Gastrocnemius medialis (tissue), 4 donors: ENCODE measurements around the gene KAZN.

Source experiments
- CTCF ChIP-seq, 5 experiments: fragments of 450-650 bp in 3 of 5; fragments of 200-600 bp in 2 of 5; sonication (generic) in 2 of 5; IDR thresholded peaks in 4 of 5; conservative IDR thresholded peaks in 1 of 5; 1 replicate in 4 of 5; 2 replicates in 1 of 5; pipeline ENCODE4 v1.5.1; 2016 to 2019; ENCODE audit warnings: antibody characterized with exemption in 5 of 5, mild to moderate bottlenecking in 3 of 5, moderate library complexity in 3 of 5
- POLR2A ChIP-seq, 2 donors: fragments of 450-650 bp; IDR thresholded peaks; one replicate each; pipeline ENCODE4 v1.6.1; 2017; ENCODE audit warnings: antibody characterized with exemption in 2 of 2, mild to moderate bottlenecking in 2 of 2, moderate library complexity in 2 of 2

GRCh38 chr1:14894811-14895560 lies 296.5 kb downstream of the KAZN start:
- TF ChIP-seq CTCF (IDR thresholded peaks at IDR 0.05 in 4 of 5, conservative IDR thresholded peaks at IDR 0.05 in 1 of 5) (no peak), POLR2A (IDR thresholded peaks at IDR 0.05) (no peak)
